Measurements from ENCODE around the gene PCNX3.

DNA sequence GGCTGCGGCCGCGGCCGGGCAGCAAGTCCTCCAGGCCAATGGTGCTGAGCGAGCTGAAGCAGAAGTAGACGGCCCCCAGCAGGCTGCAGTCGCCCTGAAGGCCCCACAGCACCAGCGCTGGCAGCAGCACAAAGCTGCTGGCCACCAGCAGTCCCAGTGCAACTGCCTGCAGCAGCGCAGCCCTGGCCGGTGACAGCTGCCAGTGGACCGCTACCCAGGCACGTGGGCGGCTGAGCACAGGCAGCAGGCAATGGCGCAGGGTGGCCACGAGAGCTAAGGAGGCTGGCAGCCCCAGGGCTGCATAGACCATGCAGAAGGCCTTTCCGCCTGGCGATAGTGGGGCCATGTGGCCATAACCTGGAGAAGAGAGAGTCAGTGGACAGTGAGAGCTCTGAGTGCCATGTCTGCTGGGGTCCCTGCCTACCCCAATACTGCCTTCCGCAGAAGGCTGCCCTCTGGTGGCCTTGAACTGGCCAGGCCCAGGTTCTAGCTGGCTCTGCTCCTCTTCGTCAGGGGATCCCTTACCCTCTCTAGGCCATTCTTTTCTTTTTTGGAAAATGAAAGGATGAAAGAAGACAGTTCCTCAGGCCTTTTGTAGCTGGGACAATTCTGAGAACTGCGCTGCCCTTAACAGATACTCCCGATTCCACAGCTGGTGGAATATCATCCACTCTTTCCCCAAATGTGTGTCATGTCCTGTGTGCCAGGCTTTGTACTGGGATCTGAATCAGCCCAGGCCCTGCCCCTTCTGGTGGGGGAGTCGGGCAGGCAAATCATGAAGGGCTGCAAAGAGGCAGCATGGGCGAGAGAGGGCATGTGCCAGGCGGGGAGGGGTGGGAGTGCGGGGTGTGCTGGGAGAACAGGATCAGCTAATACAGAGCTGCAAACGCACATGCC is 21.8 kb upstream of the PCNX3 start:
- TF ChIP-seq, protein P1, sequence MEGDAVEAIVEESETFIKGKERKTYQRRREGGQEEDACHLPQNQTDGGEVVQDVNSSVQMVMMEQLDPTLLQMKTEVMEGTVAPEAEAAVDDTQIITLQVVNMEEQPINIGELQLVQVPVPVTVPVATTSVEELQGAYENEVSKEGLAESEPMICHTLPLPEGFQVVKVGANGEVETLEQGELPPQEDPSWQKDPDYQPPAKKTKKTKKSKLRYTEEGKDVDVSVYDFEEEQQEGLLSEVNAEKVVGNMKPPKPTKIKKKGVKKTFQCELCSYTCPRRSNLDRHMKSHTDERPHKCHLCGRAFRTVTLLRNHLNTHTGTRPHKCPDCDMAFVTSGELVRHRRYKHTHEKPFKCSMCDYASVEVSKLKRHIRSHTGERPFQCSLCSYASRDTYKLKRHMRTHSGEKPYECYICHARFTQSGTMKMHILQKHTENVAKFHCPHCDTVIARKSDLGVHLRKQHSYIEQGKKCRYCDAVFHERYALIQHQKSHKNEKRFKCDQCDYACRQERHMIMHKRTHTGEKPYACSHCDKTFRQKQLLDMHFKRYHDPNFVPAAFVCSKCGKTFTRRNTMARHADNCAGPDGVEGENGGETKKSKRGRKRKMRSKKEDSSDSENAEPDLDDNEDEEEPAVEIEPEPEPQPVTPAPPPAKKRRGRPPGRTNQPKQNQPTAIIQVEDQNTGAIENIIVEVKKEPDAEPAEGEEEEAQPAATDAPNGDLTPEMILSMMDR (IDR thresholded peaks at IDR 0.05) = no peak
- no peak for TF ChIP-seq POLR2A (IDR thresholded peaks at IDR 0.05)
